Body of pancreas (tissue), 4 donors: ENCODE data around the gene GOLGA6A.

Experiments
- POLR2A ChIP-seq, 3 donors: fragments of 450-650 bp; IDR thresholded peaks; one replicate each; pipeline ENCODE4 v1.6.1; 2016; ENCODE audit warnings: antibody characterized with exemption in 3 of 3, mild to moderate bottlenecking in 2 of 3
- TF ChIP-seq, protein P1 (sequence below), 7 experiments: fragments of 450-650 bp in 4 of 7; fragments of 200-600 bp in 3 of 7; sonication (generic) in 3 of 7; IDR thresholded peaks; one replicate each; pipeline ENCODE4 v1.5.1; 2016 to 2019; ENCODE audit warnings: antibody characterized with exemption in 7 of 7

- TF ChIP-seq, protein P1, sequence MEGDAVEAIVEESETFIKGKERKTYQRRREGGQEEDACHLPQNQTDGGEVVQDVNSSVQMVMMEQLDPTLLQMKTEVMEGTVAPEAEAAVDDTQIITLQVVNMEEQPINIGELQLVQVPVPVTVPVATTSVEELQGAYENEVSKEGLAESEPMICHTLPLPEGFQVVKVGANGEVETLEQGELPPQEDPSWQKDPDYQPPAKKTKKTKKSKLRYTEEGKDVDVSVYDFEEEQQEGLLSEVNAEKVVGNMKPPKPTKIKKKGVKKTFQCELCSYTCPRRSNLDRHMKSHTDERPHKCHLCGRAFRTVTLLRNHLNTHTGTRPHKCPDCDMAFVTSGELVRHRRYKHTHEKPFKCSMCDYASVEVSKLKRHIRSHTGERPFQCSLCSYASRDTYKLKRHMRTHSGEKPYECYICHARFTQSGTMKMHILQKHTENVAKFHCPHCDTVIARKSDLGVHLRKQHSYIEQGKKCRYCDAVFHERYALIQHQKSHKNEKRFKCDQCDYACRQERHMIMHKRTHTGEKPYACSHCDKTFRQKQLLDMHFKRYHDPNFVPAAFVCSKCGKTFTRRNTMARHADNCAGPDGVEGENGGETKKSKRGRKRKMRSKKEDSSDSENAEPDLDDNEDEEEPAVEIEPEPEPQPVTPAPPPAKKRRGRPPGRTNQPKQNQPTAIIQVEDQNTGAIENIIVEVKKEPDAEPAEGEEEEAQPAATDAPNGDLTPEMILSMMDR (IDR thresholded peaks at IDR 0.05), result peak in 1 of 7 experiments; percentile 1
- TF ChIP-seq POLR2A (IDR thresholded peaks at IDR 0.05), result no peak
Observed at GRCh38 chr15:74037171-74038117, 44.9 kb downstream of the GOLGA6A start.
